Measurements from ENCODE around the gene ACAA2.

ACAA2 gene

GRCh38 chr18:49845629-49846360 lies 32.5 kb upstream of the ACAA2 start:
- H3K4me1 ChIP-seq (ENCODE audit: control insufficient read depth in 2 of 2, insufficient read depth in 2 of 2, low read length in 2 of 2), result peaks cover 16 to 28% of the 10 kb centered on the region in 2 donors

GRCh38 chr18:49844903-49845302 lies 31.6 kb upstream of the ACAA2 start:
- Histone ChIP-seq H3K9me3 (ENCODE audit: control insufficient read depth in 2 of 2, low read length in 2 of 2) (no peaks in the 10 kb centered on the region), H3K27ac (ENCODE audit: low read depth in 2 of 2, low read length in 2 of 2) (no peak overlapping the region), H3K4me3 (ENCODE audit: low read length in 2 of 2) (no peak overlapping the region), H3K27me3 (ENCODE audit: control insufficient read depth in 2 of 2, insufficient read depth in 2 of 2, low read length in 2 of 2) (no peaks in the 10 kb centered on the region), H3K9ac (ENCODE audit: low read depth in 1 of 2, low read length in 2 of 2) (no peak overlapping the region), H3K4me1 (ENCODE audit: control insufficient read depth in 2 of 2, insufficient read depth in 2 of 2, low read length in 2 of 2) (peaks cover 13 to 22% of the 10 kb centered on the region in 2 donors), H3K36me3 (ENCODE audit: control insufficient read depth in 2 of 2, insufficient read depth in 2 of 2, low read length in 2 of 2) (peaks cover 31 to 61% of the 10 kb centered on the region in 2 donors)

More at GRCh38 chr18:49845629-49846360, 32.5 kb upstream of the ACAA2 start:
- Histone ChIP-seq H3K36me3 (ENCODE audit: control insufficient read depth in 2 of 2, insufficient read depth in 2 of 2, low read length in 2 of 2) (peaks cover 27 to 55% of the 10 kb centered on the region in 2 donors), H3K27me3 (ENCODE audit: control insufficient read depth in 2 of 2, insufficient read depth in 2 of 2, low read length in 2 of 2) (no peaks in the 10 kb centered on the region), H3K27ac (ENCODE audit: low read depth in 2 of 2, low read length in 2 of 2) (no peak overlapping the region), H3K9me3 (ENCODE audit: control insufficient read depth in 2 of 2, low read length in 2 of 2) (no peaks in the 10 kb centered on the region), H3K4me3 (ENCODE audit: low read length in 2 of 2) (no peak overlapping the region), H3K9ac (ENCODE audit: low read depth in 1 of 2, low read length in 2 of 2) (no peak overlapping the region)

- H3K27me3 ChIP-seq (ENCODE audit: control insufficient read depth in 2 of 2, insufficient read depth in 2 of 2, low read length in 2 of 2), result no peaks in the 10 kb centered on the region
- H3K36me3 ChIP-seq (ENCODE audit: control insufficient read depth in 2 of 2, insufficient read depth in 2 of 2, low read length in 2 of 2), result peaks cover 37 to 68% of the 10 kb centered on the region in 2 donors
- peaks cover 9 to 13% of the 10 kb centered on the region in 2 donors for H3K4me1 ChIP-seq (ENCODE audit: control insufficient read depth in 2 of 2, insufficient read depth in 2 of 2, low read length in 2 of 2)
- no peak overlapping the region for H3K9ac ChIP-seq (ENCODE audit: low read depth in 1 of 2, low read length in 2 of 2)
- H3K27ac ChIP-seq (ENCODE audit: low read depth in 2 of 2, low read length in 2 of 2), result no peak overlapping the region
- no peak overlapping the region for H3K4me3 ChIP-seq (ENCODE audit: low read length in 2 of 2)
- H3K9me3 ChIP-seq (ENCODE audit: control insufficient read depth in 2 of 2, low read length in 2 of 2), result no peaks in the 10 kb centered on the region
Measured at GRCh38 chr18:49843778-49844625, 30.7 kb upstream of the ACAA2 start.

GRCh38 chr18:49843131-49843530 lies 29.8 kb upstream of the ACAA2 start:
- Histone ChIP-seq H3K27ac (ENCODE audit: low read depth in 2 of 2, low read length in 2 of 2) (no peak overlapping the region), H3K9me3 (ENCODE audit: control insufficient read depth in 2 of 2, low read length in 2 of 2) (no peaks in the 10 kb centered on the region), H3K36me3 (ENCODE audit: control insufficient read depth in 2 of 2, insufficient read depth in 2 of 2, low read length in 2 of 2) (peaks cover 41 to 75% of the 10 kb centered on the region in 2 donors), H3K9ac (ENCODE audit: low read depth in 1 of 2, low read length in 2 of 2) (no peak overlapping the region), H3K4me3 (ENCODE audit: low read length in 2 of 2) (no peak overlapping the region), H3K4me1 (ENCODE audit: control insufficient read depth in 2 of 2, insufficient read depth in 2 of 2, low read length in 2 of 2) (peaks cover 5 to 6% of the 10 kb centered on the region in 2 donors), H3K27me3 (ENCODE audit: control insufficient read depth in 2 of 2, insufficient read depth in 2 of 2, low read length in 2 of 2) (no peaks in the 10 kb centered on the region)

GRCh38 chr18:49842656-49843055 lies 29.3 kb upstream of the ACAA2 start:
- H3K27ac ChIP-seq (ENCODE audit: low read depth in 2 of 2, low read length in 2 of 2), result no peak overlapping the region
- H3K27me3 ChIP-seq (ENCODE audit: control insufficient read depth in 2 of 2, insufficient read depth in 2 of 2, low read length in 2 of 2), result no peaks in the 10 kb centered on the region
- peaks cover 5 to 6% of the 10 kb centered on the region in 2 donors for H3K4me1 ChIP-seq (ENCODE audit: control insufficient read depth in 2 of 2, insufficient read depth in 2 of 2, low read length in 2 of 2)
- peaks cover 40 to 74% of the 10 kb centered on the region in 2 donors for H3K36me3 ChIP-seq (ENCODE audit: control insufficient read depth in 2 of 2, insufficient read depth in 2 of 2, low read length in 2 of 2)
- H3K9me3 ChIP-seq (ENCODE audit: control insufficient read depth in 2 of 2, low read length in 2 of 2), result no peaks in the 10 kb centered on the region
- no peak overlapping the region for H3K9ac ChIP-seq (ENCODE audit: low read depth in 1 of 2, low read length in 2 of 2)
- no peak overlapping the region for H3K4me3 ChIP-seq (ENCODE audit: low read length in 2 of 2)

GRCh38 chr18:49841236-49842217 lies 28.2 kb upstream of the ACAA2 start:
- Histone ChIP-seq H3K27ac (ENCODE audit: low read depth in 2 of 2, low read length in 2 of 2) (no peak overlapping the region), H3K4me1 (ENCODE audit: control insufficient read depth in 2 of 2, insufficient read depth in 2 of 2, low read length in 2 of 2) (peaks cover 1 to 4% of the 10 kb centered on the region in 2 donors), H3K4me3 (ENCODE audit: low read length in 2 of 2) (no peak overlapping the region), H3K9ac (ENCODE audit: low read depth in 1 of 2, low read length in 2 of 2) (no peak overlapping the region), H3K9me3 (ENCODE audit: control insufficient read depth in 2 of 2, low read length in 2 of 2) (no peaks in the 10 kb centered on the region), H3K27me3 (ENCODE audit: control insufficient read depth in 2 of 2, insufficient read depth in 2 of 2, low read length in 2 of 2) (no peaks in the 10 kb centered on the region), H3K36me3 (ENCODE audit: control insufficient read depth in 2 of 2, insufficient read depth in 2 of 2, low read length in 2 of 2) (peaks cover 48 to 75% of the 10 kb centered on the region in 2 donors)

- Histone ChIP-seq H3K36me3 (ENCODE audit: control insufficient read depth in 2 of 2, insufficient read depth in 2 of 2, low read length in 2 of 2) (peaks cover 48 to 66% of the 10 kb centered on the region in 2 donors), H3K9ac (ENCODE audit: low read depth in 1 of 2, low read length in 2 of 2) (no peak overlapping the region), H3K4me1 (ENCODE audit: control insufficient read depth in 2 of 2, insufficient read depth in 2 of 2, low read length in 2 of 2) (no peaks in the 10 kb centered on the region), H3K9me3 (ENCODE audit: control insufficient read depth in 2 of 2, low read length in 2 of 2) (no peaks in the 10 kb centered on the region), H3K27me3 (ENCODE audit: control insufficient read depth in 2 of 2, insufficient read depth in 2 of 2, low read length in 2 of 2) (no peaks in the 10 kb centered on the region), H3K27ac (ENCODE audit: low read depth in 2 of 2, low read length in 2 of 2) (no peak overlapping the region), H3K4me3 (ENCODE audit: low read length in 2 of 2) (no peak overlapping the region)
Measured at GRCh38 chr18:49839012-49839411, 25.7 kb upstream of the ACAA2 start.

GRCh38 chr18:49838381-49838780 lies 25.0 kb upstream of the ACAA2 start:
- Histone ChIP-seq H3K9me3 (ENCODE audit: control insufficient read depth in 2 of 2, low read length in 2 of 2) (no peaks in the 10 kb centered on the region), H3K36me3 (ENCODE audit: control insufficient read depth in 2 of 2, insufficient read depth in 2 of 2, low read length in 2 of 2) (peaks cover 47 to 60% of the 10 kb centered on the region in 2 donors), H3K4me1 (ENCODE audit: control insufficient read depth in 2 of 2, insufficient read depth in 2 of 2, low read length in 2 of 2) (no peaks in the 10 kb centered on the region), H3K27ac (ENCODE audit: low read depth in 2 of 2, low read length in 2 of 2) (no peak overlapping the region), H3K9ac (ENCODE audit: low read depth in 1 of 2, low read length in 2 of 2) (no peak overlapping the region), H3K27me3 (ENCODE audit: control insufficient read depth in 2 of 2, insufficient read depth in 2 of 2, low read length in 2 of 2) (no peaks in the 10 kb centered on the region), H3K4me3 (ENCODE audit: low read length in 2 of 2) (no peak overlapping the region)

- Histone ChIP-seq H3K27ac (ENCODE audit: low read depth in 2 of 2, low read length in 2 of 2) (no peak overlapping the region), H3K4me3 (ENCODE audit: low read length in 2 of 2) (no peak overlapping the region), H3K9me3 (ENCODE audit: control insufficient read depth in 2 of 2, low read length in 2 of 2) (no peaks in the 10 kb centered on the region), H3K4me1 (ENCODE audit: control insufficient read depth in 2 of 2, insufficient read depth in 2 of 2, low read length in 2 of 2) (no peaks in the 10 kb centered on the region), H3K36me3 (ENCODE audit: control insufficient read depth in 2 of 2, insufficient read depth in 2 of 2, low read length in 2 of 2) (peaks cover 42 to 56% of the 10 kb centered on the region in 2 donors), H3K27me3 (ENCODE audit: control insufficient read depth in 2 of 2, insufficient read depth in 2 of 2, low read length in 2 of 2) (no peaks in the 10 kb centered on the region), H3K9ac (ENCODE audit: low read depth in 1 of 2, low read length in 2 of 2) (no peak overlapping the region)
Measured at GRCh38 chr18:49837889-49838288, 24.6 kb upstream of the ACAA2 start.
